B cell (primary cell): Measurements from ENCODE around the gene OLFM4. TPM values are rescaled to one million over a fixed set of nuclear protein-coding genes. Genes with fewer than 3 reads are reported as not detected.

Experiments
- ATAC-seq: fragments of 200-7000 bp; cut with Tn5 transposase; one replicate; pipeline ENCODE4 v1.10.0; 2021; ENCODE audit warnings: low read depth, mild to moderate bottlenecking, moderate number of reproducible peaks, moderate library complexity
- CTCF ChIA-PET: fragments of 350-600 bp; sonication (Branson Sonifier 250); formaldehyde crosslinking; loops from one replicate; lab custom pipeline; 2021; ENCODE audit warnings: antibody characterized with exemption, inconsistent platforms; lab: Charles Lee
- POLR2A ChIA-PET: fragments of 350-600 bp; sonication (Branson Sonifier 250); formaldehyde crosslinking; loops from one replicate; lab custom pipeline; 2021; ENCODE audit warnings: antibody characterized with exemption; lab: Charles Lee
- DNase-seq: peaks from one replicate; pipeline ENCODE4 v3.0.0; 2013
- H2AFZ ChIP-seq: 2 replicates; pipeline ENCODE4 v1.6.1; 2012; ENCODE audit warnings: mild to moderate bottlenecking, low read depth, low read length; ENCODE audit not compliant: insufficient read depth, poor library complexity, severe bottlenecking
- H3K27ac ChIP-seq, 2 donors: 1 replicate in 1 of 2; 2 replicates in 1 of 2; pipeline ENCODE4 v1.5.1; 2012 to 2013; ENCODE audit warnings: low read length in 2 of 2, mild to moderate bottlenecking in 2 of 2, moderate library complexity in 1 of 2
- H3K27me3 ChIP-seq, 4 experiments: fragments of 200-600 bp in 1 of 4; sonication (generic) in 1 of 4; replicated peaks in 1 of 4; 1 replicate in 2 of 4; 2 replicates in 2 of 4; pipeline versions ENCODE4 v1.6.1 to v1.7.0; 2013 to 2016; ENCODE audit warnings: low read length in 3 of 4, mild to moderate bottlenecking in 2 of 4, mixed read lengths in 1 of 4, moderate library complexity in 1 of 4; ENCODE audit not compliant: insufficient read depth in 4 of 4, control insufficient read depth in 3 of 4; ENCODE audit errors: control extremely low read depth in 1 of 4
- H3K36me3 ChIP-seq, 2 experiments: replicated peaks in 1 of 2; 1 replicate in 1 of 2; 2 replicates in 1 of 2; pipeline versions ENCODE4 v1.6.1 to v1.7.1; 2013; ENCODE audit warnings: low read length in 1 of 2; ENCODE audit not compliant: insufficient read depth in 2 of 2, control insufficient read depth in 1 of 2; ENCODE audit errors: control extremely low read depth in 1 of 2, extremely low read depth in 1 of 2
- H3K4me1 ChIP-seq, 2 donors: fragments of 200-600 bp in 1 of 2; sonication (generic) in 1 of 2; 1 replicate in 1 of 2; 2 replicates in 1 of 2; pipeline versions ENCODE4 v1.5.1 to v1.6.1; 2013 to 2017; ENCODE audit warnings: low read length in 2 of 2; ENCODE audit not compliant: control insufficient read depth in 2 of 2, insufficient read depth in 2 of 2
- H3K4me2 ChIP-seq: replicated peaks from 2 replicates; pipeline ENCODE3; 2012; ENCODE audit warnings: mild to moderate bottlenecking, low read depth, low read length; ENCODE audit not compliant: poor library complexity, severe bottlenecking
- H3K4me3 ChIP-seq, 5 experiments: fragments of 200-600 bp in 1 of 5; sonication (generic) in 1 of 5; 1 replicate in 3 of 5; 2 replicates in 2 of 5; pipeline versions ENCODE4 v1.5.1 to v1.7.0; 2011 to 2016; ENCODE audit warnings: low read length in 4 of 5, mild to moderate bottlenecking in 4 of 5, low read depth in 2 of 5, control low read depth in 1 of 5, moderate library complexity in 1 of 5; ENCODE audit not compliant: insufficient read depth in 1 of 5; ENCODE audit errors: control extremely low read depth in 1 of 5, extremely low read depth in 1 of 5
- H3K79me2 ChIP-seq: fragments of 200-600 bp; sonication (generic); one replicate; pipeline ENCODE4 v1.6.0; 2016; ENCODE audit warnings: low read length; ENCODE audit not compliant: control insufficient read depth, insufficient read depth
- H3K9ac ChIP-seq: fragments of 200-600 bp; sonication (generic); 2 replicates; pipeline ENCODE4 v1.6.1; 2017; ENCODE audit warnings: mild to moderate bottlenecking, low read length, moderate library complexity
- H3K9me3 ChIP-seq, 3 donors: one replicate each; pipeline versions ENCODE4 v1.6.1 to v1.7.1; 2013; ENCODE audit warnings: low read length in 2 of 3; ENCODE audit not compliant: control insufficient read depth in 2 of 3, insufficient read depth in 1 of 3; ENCODE audit errors: control extremely low read depth in 1 of 3
- H4K20me1 ChIP-seq: 2 replicates; pipeline ENCODE4 v1.6.0; 2012; ENCODE audit warnings: mild to moderate bottlenecking, low read length; ENCODE audit not compliant: insufficient read depth, control insufficient read depth, poor library complexity, severe bottlenecking
- H3K27ac Mint-ChIP-seq: one replicate; pipeline ENCODE4 v1.8.0; 2021; ENCODE audit warnings: mixed read lengths
- H3K27me3 Mint-ChIP-seq: one replicate; pipeline ENCODE4 v1.8.0; 2021; ENCODE audit warnings: mixed read lengths
- H3K4me1 Mint-ChIP-seq: one replicate; pipeline ENCODE4 v1.8.0; 2021; ENCODE audit warnings: mixed read lengths
- H3K4me3 Mint-ChIP-seq: one replicate; pipeline ENCODE4 v1.8.0; 2021; ENCODE audit warnings: mixed read lengths
- H3K9me3 Mint-ChIP-seq: one replicate; pipeline ENCODE4 v1.8.0; 2022; ENCODE audit warnings: mixed read lengths; ENCODE audit not compliant: insufficient read depth
- CTCF ChIP-seq: fragments of 200-600 bp; IDR thresholded peaks from one replicate; pipeline ENCODE4 v1.8.0; 2022; ENCODE audit warnings: antibody characterized with exemption, mild to moderate bottlenecking
- EZH2 ChIP-seq: IDR thresholded peaks from 2 replicates; pipeline ENCODE4 v1.6.1; 2012; ENCODE audit warnings: borderline replicate concordance, low read depth, mild to moderate bottlenecking, moderate library complexity, low read length; ENCODE audit not compliant: insufficient read depth, poor library complexity, severe bottlenecking
- WGBS: methylation state at CpG from one replicate; pipeline ENCODE4 v1.1.5; 2013; ENCODE audit warnings: missing lambda C conversion rate; ENCODE audit not compliant: insufficient coverage; 5-methylcytosine and 5-hydroxymethylcytosine counted together
- intact Hi-C: fragments of 100-400 bp; cut with micrococcal nuclease; formaldehyde crosslinking; loops from one replicate; pipeline ENCODE4 v1.10.0; 2022
- polyA plus RNA-seq: library from polyadenylated mRNA; depleted of rRNA; stranded (reverse); fragments of >200 nt; gene quantifications from 2 replicates; pipeline ENCODE4 v1.2.3, GENCODE V29; 2012
- total RNA-seq, 2 donors: library from RNA; stranded (reverse); fragments of 120-200 nt in 1 of 2; gene quantifications; 1 replicate in 1 of 2; 2 replicates in 1 of 2; pipeline versions ENCODE4 v1.2.3 to v1.2.4, GENCODE V29; 2013 to 2022

Gene OLFM4
- total and polyA plus RNA-seq, 2 donors (not counting 1 experiment from before 2014, with no cell fraction given), result not detected

GRCh38 chr13:53010374-53011105 is 18.1 kb upstream of the OLFM4 start:
- H2AFZ ChIP-seq, result no peak overlapping the region
- no peak overlapping the region for H3K9ac ChIP-seq
- intact Hi-C loops, result no loop called here
- ChIA-PET CTCF (interaction anchor here (0.7 kb wide), 1 partner anchor 12 kb away, joined by 3 read pairs; no protein-coding TSS in a partner anchor), POLR2A (no interaction called here)
- Mint-ChIP-seq H3K9me3 (no peaks in the 10 kb centered on the region), H3K4me3 (no peak overlapping the region), H3K4me1 (peaks cover 1% of the 10 kb centered on the region), H3K27me3 (no peaks in the 10 kb centered on the region), H3K27ac (no peak overlapping the region)
- no peaks in the 10 kb centered on the region for H3K9me3 ChIP-seq
- H4K20me1 ChIP-seq, result no peaks in the 10 kb centered on the region
- no peak for DNase-seq
- WGBS, result 59% methylated on average over 5 of the region's 7 CpGs
- no peaks in the 10 kb centered on the region for H3K4me1 ChIP-seq
- H3K4me3 ChIP-seq, result no peak overlapping the region
- ATAC-seq, result no peak
- H3K27ac ChIP-seq, result no peak overlapping the region
- H3K36me3 ChIP-seq, result no peaks in the 10 kb centered on the region
- peaks cover 0 to 4% (median 0%) of the 10 kb centered on the region in 4 experiments for H3K27me3 ChIP-seq
- no peak overlapping the region for H3K4me2 ChIP-seq
- TF ChIP-seq CTCF (no peak), EZH2 (no peak)
- H3K79me2 ChIP-seq, result no peaks in the 10 kb centered on the region

- H3K4me2 ChIP-seq, result no peak overlapping the region
- no peaks in the 10 kb centered on the region for H3K9me3 ChIP-seq
- POLR2A ChIA-PET, result no interaction called here
- Mint-ChIP-seq H3K9me3 (no peaks in the 10 kb centered on the region), H3K27me3 (no peaks in the 10 kb centered on the region), H3K4me1 (peaks cover 1% of the 10 kb centered on the region), H3K4me3 (no peak overlapping the region), H3K27ac (no peak overlapping the region)
- H2AFZ ChIP-seq, result no peak overlapping the region
- no peaks in the 10 kb centered on the region for H3K4me1 ChIP-seq
- no peaks in the 10 kb centered on the region for H3K79me2 ChIP-seq
- H3K36me3 ChIP-seq, result no peaks in the 10 kb centered on the region
- CTCF ChIA-PET, result interaction anchor here (1.1 kb wide), 1 partner anchor 45 kb away, joined by 3 read pairs; no protein-coding TSS in a partner anchor
- no CpG with 5 or more reads among the region's 3 CpGs for WGBS
- DNase-seq (no peak), ATAC-seq (no peak)
- H4K20me1 ChIP-seq, result no peaks in the 10 kb centered on the region
- no peak overlapping the region for H3K4me3 ChIP-seq
- no peak overlapping the region for H3K27ac ChIP-seq
- H3K9ac ChIP-seq, result no peak overlapping the region
- H3K27me3 ChIP-seq, result peaks cover 0 to 4% (median 0%) of the 10 kb centered on the region in 4 experiments
- intact Hi-C loops, result no loop called here
- no peak for TF ChIP-seq CTCF
- TF ChIP-seq EZH2, result no peak
Measured at GRCh38 chr13:53012707-53013106, 15.9 kb upstream of the OLFM4 start.
